HG02623 (cell line): Measurements from ENCODE around the gene RBL2.
"Not testable (repeated sequence)": the region's sequence is repeated elsewhere in the genome, so short reads cannot be mapped to it uniquely, and the experiment has no call there.

Experiments
- ATAC-seq: cut with Tn5 transposase; IDR thresholded peaks from one replicate; pipeline ENCODE4 v1.9.1; 2021; ENCODE audit warnings: moderate library complexity; ENCODE audit not compliant: unreplicated experiment

RBL2 gene

DNA sequence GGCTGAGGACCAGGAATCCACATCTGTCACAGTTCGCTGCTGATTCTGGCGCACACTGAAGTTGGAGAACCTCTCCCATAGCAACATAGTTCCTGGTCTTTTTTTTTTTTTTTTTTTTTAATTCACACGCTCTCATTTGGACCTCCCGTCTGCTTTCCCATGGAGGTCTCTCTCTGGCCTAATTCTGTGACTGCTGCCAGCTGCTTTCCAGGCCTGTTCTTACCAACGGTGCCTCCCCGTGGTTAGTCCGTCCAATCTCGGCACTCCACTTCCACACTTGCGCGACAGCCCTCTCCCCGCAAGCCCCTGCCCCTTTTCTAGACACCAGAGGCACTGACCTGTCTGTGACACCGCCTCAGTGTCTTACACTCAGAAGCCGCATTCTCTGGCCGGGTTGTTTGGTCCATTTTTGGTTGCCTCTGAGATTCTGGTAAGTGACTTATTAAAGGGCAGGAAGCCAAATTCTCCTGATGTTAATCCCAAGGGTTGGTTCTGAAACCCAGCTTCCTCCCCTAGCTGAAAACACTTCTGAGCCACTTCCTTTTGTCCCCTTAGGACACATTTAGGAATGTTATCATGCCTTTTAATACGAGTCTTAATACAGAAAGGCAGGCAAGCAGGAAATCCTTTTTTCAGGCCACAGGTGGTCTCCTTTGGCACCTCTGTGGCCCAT lies 69.9 kb downstream of the RBL2 start:
- no peak for ATAC-seq

DNA sequence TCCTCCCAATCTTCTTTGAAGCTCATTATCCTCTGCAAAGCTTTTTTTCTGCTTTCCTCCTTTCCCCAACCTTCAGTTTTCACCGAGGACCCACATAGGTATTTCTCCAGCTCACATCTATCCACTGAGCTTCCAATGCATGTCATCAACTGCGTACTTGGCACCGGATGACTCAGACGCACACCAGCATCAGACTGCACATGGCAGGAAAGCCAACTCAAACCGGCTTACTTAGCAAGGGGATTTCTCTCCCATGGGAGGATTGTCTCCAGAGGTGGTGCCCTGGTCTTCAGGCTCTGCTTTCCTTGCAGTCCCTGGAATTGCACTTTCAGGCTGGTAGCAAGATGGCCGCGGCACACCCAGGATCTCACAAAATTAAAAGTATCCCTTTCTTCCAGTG lies 70.4 kb downstream of the RBL2 start:
- ATAC-seq, result no peak

DNA sequence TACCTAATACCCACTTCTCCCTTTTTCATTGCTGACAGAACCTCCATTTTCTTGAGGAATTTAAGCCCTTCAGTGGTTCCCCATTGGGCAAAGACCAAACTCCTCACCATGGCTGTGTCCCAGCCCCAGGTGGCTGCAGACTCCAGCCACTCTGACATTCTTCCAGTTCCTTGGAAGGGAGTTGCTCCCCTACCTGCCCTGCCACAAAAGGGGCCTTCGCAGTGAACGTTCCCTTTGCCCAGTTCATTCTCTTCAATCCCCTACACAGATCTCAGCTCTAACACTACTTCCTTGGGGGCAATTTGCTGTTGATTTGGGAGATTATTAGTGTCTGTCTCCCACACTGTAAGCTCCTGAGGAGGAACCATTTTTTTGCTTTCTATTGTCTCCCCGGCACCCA lies 72.0 kb downstream of the RBL2 start:
- no peak for ATAC-seq

DNA sequence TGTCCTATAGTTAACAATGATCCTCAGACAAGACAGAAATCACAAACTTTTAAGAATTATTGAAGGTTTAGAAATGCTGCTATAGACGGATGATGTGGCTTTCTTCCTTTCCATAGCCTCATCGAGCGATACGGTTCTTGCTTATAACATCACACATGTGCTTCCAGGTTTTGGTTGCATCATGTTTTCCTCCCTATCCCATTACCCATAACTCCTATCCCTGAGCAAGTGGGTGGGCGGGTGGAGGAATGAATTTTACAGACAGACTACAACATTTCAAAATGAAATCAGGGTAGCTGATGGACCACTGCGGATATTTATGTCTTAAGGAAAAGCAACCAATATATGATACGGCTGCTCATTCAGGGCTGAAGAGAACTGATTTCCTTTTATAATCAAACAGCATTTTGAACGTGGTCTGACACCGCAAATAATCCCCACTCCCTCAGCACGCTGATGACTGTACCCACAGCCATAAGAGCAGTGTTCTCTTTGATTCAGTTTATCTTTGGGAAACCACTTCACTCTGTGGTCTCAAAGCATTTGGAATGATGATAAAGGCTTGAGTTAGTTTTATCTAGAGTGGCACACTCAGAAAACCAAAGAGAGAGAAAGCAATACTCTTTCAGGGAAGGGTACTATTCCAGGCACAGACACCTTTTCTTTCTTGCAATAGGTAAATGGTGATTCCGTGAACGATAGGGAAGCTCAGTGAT lies 73.4 kb downstream of the RBL2 start:
- ATAC-seq, result no peak

DNA sequence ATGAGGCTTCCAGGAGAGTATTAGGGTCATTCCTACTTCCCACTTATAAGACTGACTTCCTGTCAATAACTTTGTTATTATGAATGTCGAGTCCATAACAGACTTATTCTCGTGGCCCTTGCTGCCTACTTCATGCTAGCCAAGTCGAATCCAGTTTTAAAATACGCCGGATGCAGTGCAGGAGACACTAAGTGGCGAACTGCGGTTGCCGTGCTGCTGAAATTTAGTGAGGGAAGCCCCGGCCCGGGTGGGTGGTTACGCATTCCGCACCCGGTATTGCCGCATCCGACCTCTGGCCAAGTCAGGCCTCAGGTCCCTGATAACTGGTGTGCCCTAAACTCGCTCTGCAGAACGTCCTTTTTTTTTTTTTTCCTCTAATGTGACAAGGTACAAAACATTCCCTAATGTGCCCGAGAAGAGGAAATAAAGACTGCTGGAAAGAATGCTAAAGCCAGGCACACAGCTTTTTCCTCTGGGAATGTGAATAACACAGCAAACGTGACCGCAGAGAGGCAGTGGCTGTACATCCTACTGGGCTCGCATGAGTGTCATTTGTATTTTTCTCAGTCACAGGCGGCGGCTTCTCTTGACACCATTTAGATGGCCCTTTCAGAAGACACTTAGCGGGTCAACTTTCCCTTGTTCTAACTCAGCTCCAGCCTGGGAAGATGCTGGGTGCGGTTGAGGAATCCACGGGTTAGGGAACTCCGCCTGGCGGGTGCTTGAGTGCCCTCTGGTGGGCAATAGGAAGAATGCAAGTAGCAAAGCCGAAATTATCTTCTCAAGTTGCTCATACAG lies 75.8 kb downstream of the RBL2 start:
- ATAC-seq, result no peak

DNA sequence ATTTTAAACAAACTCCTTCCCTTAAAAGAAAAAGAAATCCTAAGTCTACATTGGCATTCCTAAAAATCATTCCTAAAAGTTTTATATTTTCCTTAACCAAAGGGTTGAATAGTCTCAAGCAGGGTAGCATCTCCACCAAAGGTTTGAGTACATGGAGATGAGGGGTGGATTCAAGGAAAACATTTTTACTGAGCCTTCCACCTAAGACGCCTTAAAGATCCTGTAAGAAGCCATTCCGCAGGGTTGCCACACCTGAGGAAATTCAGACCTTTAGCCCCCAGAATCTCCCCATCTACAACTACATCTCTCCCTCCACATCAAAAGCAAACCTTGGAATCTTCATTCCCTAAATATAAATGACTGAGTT lies 76.4 kb downstream of the RBL2 start:
- ATAC-seq, result no peak

DNA sequence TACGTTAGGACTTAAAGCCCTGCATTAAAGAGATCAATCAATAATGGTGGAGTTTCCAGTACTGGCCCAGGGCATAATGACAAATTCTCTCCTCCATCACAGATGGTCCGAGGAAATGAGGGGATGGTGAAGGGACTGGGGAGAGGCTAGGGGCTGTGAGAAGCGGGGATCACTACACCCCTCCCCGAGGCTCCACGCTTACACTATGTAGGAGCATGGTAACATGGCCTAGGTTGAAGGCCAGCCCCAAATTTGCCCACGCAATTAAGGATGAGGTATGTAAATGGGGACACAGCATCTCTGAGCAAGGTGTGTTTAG lies 76.8 kb downstream of the RBL2 start:
- ATAC-seq, result no peak

DNA sequence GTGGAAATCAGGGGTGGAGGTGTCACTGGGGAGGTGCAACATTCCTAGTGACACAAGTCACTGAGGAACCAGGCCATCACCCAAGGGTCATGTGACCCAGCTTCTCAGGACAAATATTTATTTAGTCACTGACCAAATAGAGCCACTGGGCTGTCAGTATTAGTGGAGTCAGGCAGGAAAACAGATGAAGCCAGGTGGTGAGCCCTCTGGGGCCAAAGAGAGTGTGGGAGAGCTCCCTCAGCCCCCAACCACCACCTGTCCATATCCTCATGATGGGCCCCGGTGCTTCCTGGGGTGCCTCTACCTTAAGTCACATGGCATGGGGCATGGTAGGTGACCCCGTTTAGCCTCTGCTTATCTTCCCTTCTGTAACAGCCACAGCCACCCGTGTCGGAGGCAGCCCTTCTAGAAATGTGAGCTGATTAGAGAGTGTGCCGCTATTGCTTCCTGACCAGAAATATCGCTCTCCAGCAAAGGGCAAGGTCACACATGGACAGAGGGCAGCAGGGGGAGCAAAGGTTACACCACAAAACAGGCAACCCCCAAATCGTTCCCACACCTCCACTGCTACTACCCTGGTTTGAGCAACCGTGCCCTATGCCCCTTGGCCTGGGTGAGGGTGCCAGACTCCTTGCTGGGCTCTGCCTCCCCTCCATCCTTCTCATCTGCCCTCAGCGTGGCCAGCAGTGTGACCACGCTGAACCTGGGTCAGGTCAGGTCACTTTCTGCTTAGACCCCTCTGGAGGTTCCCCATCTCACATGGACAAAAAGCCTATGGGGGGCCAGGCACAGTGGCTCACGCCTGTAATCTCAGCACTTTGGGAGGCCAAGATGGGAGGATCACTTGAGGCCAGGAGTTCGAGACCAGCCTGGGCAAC lies 77.4 kb downstream of the RBL2 start:
- ATAC-seq, result no peak

DNA sequence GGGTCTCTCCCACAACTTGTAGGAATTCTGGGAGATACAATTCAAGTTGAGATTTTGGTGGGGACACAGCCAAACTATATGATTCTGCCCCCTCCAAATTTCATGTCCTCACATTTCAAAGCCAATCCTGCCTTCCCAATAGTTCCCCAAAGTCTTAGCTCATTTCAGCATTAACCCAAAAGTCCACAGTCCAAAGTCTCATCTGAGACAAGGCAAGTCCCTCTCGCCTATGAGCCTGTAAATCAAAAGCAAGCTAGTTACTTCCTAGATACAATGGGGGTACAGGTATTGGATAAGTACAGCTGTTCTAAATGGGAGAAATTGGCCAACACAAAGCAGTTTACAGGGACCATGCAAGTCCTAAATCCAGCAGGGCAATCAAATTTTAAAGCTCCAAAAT lies 78.5 kb downstream of the RBL2 start:
- ATAC-seq, result not testable (repeated sequence)

DNA sequence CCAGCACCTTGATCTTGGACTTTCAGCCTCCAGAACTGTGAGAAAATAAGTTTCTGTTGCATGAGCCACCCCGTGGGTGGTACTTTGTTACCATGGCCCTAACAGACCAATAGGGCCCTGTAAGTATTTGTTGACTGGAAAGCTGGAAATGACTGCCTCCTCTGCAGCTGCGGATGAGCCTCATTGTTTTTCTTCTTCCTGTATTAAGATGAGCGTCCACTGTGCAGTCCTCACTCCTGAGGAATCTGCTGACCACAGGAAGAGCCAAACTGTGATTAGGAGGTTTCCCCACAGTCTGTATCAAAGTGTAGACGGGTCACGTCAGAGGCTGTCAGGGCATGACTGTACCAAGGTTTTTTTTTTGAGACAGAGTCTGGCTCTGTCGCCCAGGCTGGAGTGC lies 81.0 kb downstream of the RBL2 start:
- no peak for ATAC-seq

DNA sequence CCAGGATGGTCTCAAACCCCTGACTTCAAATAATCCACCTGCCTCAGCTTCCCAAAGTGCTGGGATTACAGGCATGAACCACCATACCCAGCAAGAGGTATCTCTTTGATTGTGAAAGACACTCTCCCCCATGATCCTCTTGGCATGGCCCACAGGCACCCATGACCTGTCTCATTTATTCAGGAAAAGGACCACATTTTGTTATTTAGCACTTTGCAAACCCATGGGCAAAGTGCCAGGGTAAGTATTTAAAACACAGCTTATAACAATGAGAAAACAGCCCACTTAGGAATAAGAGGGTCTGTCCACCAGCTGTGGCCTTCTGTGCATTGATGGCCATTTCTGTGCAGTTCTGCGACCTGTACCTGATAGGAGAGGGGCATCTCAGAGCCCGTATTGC lies 81.5 kb downstream of the RBL2 start:
- ATAC-seq, result no peak

DNA sequence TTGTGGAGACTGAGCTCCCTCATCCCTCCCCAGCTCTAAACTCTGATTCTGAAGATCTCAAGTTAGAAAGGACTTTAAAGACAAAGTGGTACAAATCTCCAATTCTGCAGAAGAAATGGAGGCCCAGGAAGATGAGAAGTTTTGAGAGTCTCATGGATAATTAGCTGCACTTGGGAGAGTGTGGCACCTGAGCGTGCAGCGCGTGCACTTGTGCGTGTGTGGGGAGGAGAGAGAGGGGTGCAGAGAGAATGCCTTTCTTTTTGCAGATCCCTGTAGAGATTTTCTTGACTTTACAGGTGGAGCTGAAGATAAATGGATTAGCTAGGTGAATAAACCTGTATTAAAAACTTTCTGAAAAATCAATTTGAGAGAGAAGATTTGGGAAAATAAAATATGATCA lies 83.6 kb downstream of the RBL2 start:
- ATAC-seq, result no peak

DNA sequence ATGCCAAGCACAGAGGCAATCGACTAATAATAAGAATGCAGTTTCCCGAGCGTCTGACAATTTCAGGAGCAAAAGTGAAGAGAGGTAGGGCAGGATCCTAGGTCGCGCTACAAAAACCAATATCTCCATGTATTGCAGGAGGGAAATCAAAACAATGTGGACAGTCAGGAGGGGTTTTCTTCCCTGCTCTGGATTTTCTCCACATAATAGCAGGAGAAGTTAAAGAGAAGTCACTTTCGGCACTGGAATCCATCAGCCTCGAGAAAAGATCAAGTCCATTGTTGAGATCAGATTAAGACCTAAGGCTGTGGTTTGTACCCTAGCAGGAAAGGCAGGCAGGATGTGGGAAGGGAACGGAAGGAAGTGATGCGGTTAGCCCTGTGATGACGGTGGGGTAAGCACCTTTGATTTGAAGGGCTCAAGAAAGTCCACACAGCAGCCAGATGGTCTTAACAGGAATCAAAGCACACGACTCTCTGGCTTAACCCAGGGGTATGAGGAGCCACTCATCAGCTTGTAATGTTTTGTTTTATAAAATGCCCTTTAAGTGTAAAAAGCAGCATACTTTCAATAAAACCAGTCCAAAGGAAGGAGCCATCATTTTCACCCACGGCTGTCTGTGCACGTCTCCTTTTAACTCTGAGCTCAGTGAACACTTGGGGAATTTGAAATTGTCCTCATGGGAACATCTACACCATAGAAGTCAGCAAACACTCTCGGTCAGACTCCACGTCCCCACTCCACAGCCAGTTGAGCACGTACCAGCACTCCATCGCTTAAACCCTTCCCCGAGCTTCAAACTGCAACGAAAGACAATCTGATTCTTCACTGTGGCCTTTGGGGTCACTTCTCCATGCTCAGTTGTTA lies 84.5 kb downstream of the RBL2 start:
- ATAC-seq, result peak; percentile 94

DNA sequence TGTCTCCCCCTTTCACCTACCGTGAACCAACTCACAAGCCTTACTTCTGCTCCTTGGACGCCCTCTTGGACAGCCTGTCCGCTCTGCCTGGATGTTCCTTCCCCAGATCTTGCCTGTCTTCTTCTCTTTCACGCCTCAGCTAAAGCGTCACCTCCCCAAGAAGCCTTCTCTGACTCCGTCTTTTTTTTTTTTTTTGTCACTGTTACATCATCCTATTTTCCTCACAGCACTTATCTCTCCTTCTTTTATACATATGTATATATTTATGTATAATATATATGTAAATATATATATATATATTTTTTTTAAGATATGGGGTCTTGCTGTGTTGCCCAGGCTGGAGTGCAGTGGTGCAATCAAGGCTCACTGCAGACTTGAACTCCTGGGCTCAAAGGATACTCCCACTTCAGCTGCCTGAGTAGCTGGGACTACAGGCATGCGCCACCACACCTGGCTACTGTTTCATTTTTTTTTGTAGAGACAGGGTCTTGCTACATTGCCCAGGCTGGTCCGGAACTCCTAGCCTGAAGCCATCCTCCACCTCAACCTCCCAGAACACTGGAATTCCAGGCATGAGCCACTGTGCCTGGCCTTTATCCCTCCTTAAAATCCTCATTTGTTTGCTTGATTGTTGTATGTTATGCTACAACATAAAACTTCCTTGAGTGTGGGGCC lies 85.3 kb downstream of the RBL2 start:
- no peak for ATAC-seq

DNA sequence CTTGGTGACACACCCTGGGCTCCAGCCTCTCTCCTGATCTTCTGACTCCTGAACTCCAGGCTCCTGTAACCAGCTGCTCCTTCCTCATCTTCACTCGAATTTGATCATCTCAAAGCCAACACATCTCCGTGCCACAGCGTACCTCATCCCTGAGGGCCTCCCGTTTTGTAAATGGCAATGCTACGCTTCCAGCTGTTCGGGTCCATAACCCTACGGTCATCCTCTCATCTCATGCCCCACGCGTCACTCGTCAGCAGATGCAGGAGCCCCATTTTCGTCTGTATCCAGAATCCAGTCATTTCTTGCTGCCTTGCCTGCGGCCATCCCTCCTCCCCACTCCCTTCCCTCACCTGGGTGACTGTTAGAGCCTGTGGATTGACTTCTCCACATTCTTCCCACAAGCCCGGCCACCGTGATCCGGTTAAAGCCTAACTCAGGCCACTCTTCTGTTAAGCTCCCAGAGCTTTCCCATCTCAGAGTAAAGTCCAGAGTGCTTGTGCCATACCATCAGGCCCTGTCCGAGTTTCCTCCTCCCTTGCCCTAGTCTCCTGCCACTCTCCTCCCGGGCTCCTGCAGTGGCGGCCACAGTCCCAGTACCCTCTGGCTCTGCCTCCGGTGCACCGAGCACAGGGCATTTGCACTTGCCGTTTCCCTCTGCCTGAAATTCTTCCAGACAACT lies 89.0 kb downstream of the RBL2 start:
- ATAC-seq, result no peak

DNA sequence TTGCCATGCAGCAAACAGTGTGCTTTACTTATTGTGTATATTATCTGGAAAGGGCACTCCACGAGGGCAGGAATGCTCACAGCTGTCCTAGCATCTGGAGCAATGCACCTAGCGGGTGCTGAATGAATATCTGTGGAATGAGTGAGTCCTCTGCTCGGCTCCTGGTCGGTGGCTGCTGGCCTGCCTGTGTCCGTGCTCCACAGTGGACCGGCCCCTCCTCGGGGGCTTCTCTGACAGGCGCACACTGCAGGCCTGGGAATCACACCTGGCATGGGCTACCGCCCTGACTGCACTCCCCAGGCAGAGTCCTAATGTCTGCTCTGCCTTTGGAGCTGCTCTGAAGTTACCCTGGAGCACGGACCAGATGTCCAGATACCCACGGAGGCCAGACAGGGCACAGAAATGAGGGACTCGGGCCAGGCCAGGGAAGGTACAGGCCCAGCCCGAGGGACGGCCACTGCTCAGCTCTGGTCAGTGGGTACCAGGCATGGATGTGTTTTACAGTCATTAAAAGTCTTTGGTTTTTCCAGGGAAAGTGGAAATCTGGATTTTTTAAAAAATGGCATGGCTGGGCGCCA lies 89.8 kb downstream of the RBL2 start:
- ATAC-seq, result no peak

DNA sequence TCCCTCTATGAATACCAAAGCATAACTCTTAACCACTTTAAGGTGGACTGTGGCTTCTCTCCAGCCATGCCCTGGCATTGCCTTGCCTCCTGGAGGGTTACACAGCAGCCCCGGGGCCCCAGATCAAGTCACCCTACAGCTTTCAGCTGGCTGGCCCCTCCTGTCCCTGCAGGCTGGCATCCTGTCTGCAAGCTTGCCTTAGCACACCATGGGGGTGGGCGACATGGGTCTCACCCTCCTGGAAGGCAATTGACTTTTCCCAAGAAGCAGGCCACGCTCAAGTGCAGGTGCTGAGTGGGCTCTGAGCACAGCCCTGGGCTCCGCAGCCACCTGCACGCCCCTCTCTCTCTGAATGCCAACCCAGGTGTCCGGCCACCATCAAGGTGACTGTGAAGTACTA lies 94.5 kb downstream of the RBL2 start:
- ATAC-seq, result no peak

DNA sequence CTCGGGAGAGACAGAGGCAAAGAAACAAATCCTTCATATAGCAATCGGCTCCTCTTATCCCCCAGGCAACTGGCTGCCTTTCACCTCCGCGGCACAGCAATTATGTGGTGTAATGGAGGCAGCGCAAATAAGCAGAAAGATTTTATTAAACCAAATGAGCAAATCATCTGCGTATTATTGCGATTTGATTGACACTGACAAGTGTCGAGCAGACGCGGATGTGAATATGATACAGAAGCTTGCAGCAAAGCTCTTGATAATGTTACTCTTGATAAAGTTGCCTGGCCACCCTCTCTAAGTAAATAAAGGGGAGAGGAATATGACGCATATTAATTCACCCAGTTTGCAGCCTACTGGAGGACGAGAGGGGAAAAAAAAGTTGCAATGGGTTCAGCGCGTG lies 95.2 kb downstream of the RBL2 start:
- no peak for ATAC-seq

DNA sequence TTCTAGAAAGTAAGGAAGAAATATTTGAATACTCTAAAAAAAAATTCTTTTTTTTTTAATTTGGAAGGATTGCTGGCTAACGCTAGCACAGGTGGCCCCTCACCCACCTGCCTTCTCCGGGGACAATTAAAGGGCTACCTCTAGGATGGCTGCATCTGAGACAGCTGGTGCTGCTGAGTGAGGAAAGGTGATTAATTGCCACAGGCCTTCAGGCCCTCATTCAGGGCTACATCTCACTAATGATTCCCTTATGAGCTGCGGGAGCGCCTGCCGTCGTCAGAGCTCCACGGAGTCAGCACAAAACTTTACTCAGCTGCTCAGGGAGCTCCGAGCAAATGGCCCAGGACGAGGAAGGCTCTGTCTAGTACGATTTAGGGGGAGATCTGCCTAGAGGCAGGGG lies 95.8 kb downstream of the RBL2 start:
- no peak for ATAC-seq
